ELF-1 (cell line): ENCODE data around the gene MOCS1.
A peak's percentile ranks its signal among the peaks of the same experiment; 100 is the strongest.
"Not testable (repeated sequence)": the region's sequence is repeated elsewhere in the genome, so short reads cannot be mapped to it uniquely, and the experiment has no call there.

ENCODE experiments used
- DNase-seq: peaks from one replicate; pipeline ENCODE4 v3.0.0-alpha.2; 2016; ENCODE audit warnings: low read depth, low spot score

Gene MOCS1

DNA sequence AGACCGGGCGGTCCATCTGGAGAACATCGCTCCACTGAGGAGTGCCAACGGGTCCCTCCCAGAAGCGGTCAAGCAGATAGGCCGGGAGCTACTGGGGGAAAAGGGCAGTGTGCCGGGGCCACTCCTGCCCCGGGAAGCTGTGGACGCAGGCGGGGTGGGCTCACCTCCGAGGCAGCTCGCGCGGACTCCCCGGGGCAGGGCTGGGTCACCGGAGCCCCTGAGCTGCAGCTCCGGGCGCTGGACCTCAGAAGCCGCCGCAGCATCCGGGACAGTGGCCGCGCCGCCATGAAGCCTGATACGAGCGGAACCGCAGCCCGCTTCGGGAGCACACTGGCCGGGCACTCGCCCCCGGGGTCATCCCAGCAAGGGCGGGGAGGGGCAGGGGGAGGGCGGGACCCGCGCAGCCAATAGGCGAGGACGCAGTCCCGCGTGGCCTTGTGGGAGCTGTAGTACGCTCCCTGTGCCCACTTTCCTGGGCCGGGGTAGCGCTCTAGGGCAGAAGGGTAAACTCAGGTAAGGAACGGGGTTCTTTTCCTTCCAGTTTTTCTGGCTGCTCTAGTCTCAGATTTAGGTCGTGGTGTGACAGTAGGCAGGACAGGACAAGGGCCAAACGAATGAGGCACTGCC lies at the start of gene MOCS1:
MOCS1 (minus strand) TSS at position 332 of the 627 bp plus-strand sequence; CDS start at position 287, 45 bp downstream.
- peak; percentile 72 for DNase-seq

DNA sequence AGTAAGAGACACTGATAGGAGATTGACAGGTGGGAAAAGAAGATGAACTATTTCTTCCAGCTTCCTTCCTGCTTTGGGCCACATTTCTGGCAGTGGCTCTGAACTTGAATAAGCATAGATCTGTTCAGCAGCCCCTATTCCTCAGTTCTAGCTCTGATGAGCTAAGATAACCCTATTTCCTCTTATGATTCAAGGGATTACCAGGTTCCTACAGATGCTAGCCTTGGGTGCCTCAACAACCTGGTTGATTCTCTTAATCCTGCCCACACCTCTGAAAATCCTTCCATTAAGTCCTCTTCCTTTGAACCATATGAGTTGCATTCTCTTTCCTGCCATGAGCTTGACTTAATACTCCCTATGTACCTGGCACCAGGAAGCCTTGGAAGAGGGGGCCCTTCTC lies 49.8 kb upstream of the MOCS1 start:
- DNase-seq = no peak

DNA sequence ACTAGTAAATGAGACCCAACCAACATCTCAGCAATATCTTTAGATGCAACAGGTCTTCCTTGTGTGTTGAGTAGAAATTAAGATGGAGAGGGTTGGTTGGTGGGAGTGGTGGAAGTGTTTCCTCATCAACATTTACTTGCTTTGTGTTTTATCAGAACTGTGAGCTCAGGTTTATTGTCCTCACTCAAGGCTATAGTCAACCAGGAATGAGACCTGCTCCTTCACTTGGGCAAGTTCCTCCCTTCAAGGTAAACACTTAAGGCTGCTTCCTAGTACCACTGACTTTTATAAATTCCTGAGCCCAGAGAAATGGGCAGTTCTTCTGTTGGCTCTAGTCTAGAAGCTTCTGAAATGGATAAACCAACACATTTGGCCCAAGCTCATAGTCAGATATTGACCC lies 48.9 kb upstream of the MOCS1 start:
- no peak for DNase-seq

DNA sequence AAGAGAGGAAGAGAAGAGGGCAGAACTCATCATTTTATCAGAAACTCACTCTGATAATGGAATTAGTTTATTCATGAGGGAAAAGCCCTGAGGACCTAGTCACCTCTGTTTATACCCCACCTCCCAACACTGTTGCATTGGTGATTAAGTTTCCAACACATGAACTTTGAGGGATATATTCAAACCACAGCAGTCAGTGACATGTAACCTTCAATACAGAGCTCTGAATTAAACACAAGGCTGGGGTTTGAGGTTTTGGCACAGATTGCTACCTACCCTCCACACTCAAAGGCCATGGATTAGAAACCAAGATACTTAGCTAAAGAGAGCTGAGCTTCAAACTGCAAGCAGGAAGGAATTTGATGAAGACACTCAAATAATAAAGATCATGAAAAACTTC lies 48.5 kb upstream of the MOCS1 start:
- no peak for DNase-seq

DNA sequence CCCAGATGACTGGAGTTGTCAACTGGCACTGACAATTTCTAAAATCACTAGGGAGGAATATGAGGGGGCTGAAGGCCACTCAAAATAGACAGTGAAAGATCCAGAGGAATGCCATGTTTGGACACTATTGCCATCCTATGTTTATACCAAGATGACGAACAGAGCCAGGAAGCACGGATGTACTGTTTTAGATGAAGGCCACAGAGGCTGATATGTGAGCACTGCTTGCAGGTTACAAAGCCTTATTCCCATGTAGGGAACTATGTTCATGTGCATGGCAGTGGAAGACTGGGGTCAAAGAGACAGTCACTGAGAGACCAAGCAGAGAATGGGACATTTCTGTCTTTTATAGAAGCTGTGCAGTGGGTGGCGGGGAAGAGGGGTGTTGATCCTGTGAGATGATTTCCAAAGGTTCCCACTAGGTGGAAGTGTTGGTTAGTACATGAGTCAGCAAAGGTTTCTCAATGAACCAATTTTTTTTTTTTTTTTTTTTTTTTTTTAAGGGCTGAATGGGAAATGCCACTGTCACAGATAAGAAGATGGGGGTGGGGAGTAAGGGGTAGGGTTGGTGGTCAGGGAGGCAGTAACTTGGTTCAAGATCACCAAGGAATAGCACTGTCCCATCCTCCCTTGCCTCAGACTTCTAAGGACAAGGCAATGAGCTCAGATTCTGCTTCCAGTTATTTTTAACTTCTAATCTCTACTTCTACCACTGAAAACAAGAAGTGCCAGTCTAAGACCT lies 46.7 kb upstream of the MOCS1 start:
- DNase-seq = peak; percentile 57

DNA sequence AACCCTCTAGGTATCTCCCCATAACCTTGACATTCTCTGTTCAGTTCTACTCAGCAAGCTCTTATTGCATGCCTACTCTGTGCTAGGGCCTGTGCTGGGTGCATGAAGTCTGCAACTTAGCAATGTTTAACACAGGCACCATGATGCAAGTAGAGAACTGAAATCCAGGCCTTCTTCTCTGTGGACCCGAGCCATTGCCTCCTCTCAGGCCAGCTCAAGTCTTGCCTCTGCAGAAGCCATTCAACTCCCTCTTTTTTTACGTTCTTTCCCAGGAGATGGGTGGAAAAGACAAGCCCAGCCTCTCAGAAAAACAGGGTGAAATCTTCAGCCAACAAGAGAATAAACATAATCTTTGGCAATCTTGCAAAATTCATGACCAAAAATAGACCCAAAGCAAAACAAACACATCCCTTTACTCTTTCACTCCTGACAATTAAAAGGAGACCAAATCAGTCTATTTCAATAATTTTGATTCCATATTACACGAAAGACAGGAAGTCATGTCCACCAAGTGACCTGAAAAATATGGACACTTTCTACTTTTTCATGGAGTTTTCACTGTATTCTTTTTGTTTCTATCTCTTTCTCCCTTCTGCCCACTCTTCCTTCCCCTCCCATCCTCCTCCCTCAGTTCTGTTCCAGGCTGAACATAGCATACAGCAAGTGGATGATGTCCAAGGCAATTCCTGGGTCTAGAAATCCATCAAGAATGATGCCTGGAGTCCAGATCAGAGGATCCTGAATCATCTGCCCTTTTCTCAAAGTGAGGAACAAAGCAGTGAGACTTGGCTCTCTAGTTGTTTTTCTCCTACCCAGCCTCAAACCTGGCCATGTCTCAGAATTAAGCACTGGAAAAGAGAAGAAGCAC lies 45.4 kb upstream of the MOCS1 start:
- no peak for DNase-seq

DNA sequence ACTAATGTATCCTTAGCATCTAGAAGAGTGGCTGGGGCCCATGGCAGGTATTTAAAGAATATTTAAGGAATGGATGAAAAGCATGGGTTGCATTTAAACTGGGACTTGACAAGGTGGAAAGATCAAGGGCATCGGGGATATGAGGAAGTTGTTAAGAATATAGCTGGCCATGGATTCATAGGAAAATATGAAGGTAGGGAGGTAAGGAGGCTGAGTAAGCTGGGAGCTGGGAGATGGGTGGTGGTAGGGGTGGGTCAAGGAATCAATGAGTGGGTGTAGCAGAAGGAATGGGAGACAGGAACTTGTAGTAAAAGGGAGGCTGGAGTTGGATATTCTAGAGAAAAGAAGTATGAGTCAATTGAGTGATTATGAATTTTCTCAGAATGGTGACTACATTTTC lies 44.0 kb upstream of the MOCS1 start:
- no peak for DNase-seq

DNA sequence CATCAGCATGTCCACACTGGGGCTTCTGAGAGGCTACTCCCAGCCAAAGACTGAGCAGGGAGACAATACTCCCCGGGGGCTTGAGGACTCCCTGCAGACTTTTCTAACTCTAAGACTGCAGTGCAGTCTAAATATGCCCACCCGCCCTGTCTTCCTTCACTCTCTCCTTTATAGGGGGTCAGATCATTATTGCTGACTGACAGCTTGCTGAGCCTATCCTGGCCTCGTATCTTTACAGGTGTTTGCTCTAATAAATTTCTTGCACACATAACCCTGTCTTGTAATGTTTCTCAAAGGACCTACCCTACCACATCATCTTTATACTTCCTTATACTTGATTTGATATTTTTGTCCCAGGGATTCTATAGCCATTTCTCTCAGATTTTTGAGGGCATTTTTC lies 39.4 kb upstream of the MOCS1 start:
- DNase-seq = no peak

DNA sequence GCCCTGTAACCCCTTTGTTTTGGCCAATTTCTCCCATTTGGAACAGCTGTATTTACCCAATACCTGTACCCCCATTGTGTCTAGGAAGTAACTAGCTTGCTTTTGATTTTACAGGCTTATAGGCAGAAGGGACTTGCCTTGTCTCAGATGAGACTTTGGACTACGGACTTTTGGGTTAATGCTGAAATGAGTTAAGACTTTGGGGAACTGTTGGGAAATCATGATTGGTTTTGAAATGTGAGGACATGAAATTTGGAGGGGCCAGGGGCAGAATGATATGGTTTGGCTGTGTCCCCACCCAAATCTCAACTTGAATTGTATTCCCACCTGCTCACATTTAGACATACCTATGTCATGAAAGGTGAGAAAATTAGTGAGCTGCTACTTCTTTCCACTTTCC lies 38.5 kb upstream of the MOCS1 start:
- not testable (repeated sequence) for DNase-seq

DNA sequence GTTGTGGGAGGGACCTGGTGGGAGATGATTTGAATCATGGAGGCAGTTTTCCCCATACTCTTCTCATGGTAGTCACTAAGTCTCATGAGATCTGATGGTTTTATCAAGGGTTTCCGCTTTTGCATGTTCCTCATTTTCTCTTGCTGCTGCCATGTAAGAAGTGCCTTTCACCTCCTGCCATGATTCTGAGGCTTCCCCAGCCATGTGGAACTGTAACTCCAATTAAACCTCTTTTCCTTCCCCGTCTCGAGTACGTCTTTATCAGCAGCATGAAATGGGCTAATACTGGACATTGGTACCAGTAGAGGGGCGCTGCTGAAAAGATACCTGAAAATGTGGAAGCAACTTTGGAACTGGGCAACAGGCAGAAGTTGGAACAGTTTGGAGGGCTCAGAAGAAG lies 36.9 kb upstream of the MOCS1 start:
- DNase-seq = not testable (repeated sequence)

DNA sequence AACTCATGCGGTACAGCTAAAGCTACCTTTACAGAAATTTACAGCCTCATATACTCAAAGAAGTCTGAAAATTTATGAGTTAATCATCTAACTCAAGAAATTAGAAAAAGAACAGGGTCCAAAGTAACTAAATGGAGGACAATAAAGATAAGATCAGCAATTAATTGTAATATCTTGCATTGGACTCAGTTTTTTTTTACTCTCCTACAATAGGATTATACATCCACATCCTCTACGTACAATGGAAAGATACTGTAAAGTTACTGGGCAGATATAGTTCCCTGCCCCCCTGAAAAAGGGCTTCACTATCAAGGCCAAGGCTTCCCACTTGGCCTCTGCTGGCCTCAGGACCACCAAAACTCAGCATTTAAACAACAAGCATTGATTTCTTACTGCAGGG lies 31.5 kb upstream of the MOCS1 start:
- no peak for DNase-seq

DNA sequence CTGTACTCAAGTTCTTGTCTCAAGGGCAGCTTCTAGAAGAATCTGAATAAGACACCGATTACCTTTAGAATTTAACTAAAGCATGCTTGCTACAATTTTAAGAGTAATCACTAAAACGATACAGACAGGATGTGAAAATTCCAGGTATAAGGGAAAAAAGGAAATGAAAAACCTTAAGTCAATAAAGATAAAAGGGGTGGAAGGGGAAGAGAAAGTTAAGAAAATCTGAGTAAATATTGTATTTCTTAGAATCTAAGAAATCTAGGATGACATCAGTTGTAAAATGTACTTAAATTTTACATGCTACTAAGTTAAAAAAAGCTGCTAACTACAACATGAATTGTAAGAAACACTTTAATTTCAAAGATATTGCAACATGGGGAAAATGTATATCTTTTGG lies 30.3 kb upstream of the MOCS1 start:
- no peak for DNase-seq

DNA sequence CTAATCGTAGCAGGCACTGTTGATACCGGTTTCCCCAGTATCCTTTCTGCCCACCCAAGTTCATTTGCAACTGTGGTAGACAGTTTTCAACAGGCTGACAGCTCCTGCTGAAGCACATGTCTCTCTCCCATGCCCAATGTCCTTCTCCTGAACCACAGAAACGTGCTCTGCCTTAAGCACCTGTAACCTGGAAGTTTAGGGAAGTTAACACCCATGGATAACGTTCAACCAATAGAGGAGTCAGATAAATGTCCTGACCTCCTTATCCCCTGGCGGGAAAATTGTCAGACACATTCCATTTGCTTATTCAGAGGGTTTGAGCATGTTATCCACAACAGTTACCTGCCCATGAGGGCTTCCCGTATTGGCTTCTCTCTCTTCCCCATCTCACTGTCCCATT lies 29.8 kb upstream of the MOCS1 start:
- DNase-seq = no peak

DNA sequence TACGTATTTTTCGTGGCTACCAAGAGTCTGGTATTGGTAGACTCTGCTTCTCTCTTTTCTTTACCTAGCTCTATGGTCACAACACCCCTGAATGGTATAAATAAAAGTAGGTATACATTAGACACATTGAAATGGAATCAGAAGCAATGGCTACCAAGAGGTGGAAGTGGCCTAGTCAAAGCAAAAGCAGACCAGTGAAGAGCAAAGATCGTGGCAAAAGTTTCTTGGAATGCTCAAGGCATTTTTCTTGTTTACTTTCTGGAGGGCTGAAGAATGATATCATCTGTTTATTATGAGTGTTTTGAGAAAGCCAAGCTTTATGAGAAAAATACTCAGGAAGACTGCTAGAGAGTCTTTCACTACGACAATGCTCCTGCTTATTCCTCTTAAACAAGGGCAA lies 28.6 kb upstream of the MOCS1 start:
- no peak for DNase-seq

DNA sequence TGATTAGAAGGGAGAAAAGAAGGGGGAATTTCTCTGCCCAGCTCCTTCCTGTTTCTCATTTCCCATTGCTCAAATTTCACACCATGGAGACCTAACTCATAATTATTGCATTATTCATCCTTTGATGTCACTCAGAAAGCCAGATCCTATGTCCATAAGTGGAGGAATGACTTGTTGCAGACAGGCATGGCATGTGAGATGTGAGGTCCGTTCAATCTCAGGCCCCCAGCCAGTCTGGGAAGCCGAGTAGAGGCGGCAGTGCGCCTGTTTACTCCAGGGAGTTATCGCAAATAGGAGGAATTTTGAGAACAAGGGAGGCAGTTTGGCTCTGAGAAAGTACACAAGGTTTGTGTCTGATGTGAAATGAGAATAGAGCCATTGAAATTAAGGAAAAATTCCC lies 26.9 kb upstream of the MOCS1 start:
- DNase-seq = no peak

DNA sequence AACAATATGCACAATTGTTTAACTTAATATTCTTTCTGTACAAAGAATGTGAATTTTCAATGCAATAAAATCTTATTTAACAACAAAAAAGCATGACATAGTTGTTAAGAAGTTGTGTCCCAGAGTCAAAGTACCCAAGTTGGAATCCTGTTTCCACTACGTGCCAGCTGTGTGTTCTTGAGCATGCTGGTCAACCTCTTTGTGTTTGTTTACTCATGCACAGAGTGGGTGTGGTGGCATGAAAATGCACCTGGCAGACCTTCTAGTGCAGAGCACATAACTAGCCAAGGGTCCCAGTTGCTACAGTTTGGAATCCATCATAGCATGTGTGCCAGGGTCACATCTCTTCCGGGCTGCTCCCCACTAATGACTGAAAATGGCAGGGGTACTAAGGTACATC lies 24.7 kb upstream of the MOCS1 start:
- DNase-seq = no peak

DNA sequence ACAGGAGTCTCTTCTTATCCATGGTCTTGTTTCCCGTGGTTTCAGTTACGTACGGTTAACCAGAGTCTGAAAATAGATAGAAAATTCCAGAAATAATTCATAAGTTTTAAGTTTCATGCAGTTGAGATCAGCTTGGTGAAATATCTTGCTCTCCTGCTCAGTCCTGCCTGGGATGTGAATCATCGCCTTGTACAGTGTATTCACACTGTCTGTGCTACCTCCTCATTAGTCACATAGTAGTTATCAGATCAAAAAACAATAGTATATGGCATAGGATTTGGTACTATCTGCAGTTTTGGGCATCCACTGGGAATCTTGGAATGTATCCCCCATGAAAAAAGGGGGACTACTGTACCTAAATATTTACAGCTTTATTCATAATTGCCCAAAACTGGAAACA lies 22.7 kb upstream of the MOCS1 start:
- DNase-seq = no peak

DNA sequence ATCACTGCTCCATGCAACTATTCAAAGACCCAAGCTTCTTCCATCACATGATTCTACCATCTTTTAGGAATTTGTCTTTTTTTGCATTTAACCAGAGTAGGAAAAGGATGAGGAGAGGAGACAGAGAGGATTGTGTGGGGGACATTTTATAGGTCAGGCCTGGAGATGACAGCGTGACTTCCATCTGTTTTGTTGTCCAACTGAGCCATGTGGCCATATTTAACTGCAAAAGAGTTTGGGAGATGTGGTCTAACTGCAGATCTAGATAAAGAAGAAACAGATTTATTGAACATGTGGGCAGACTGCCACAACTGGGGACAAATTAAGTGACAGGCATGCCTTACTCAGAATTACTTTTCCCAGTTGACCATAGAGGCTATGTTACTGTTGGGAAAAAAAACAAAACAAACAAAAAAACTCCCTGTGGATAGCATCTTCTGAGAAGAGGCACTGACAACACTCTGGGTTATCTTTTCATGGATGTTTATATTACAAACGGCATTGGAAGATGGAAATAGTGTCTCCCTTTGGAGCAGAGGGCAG lies 18.9 kb upstream of the MOCS1 start:
- no peak for DNase-seq

DNA sequence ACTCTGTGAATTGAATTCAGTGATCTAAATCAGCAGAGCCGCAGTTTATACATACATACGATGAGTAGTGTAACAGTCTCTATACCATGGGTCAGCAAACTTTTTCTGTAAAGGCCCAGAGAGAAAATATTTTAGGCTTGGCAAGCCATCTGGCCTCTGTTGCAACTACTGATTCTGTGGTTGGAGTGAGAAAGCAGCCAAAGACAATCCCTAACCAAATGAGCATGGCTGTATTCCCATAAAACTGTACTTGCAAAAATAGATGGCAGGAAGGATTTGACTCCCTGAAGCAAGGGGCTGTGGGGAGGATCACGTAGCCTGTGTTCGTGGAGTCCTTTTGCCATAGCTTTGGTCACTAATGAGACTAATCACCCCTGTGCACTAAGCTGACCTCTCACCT lies 17.9 kb upstream of the MOCS1 start:
- DNase-seq = no peak

DNA sequence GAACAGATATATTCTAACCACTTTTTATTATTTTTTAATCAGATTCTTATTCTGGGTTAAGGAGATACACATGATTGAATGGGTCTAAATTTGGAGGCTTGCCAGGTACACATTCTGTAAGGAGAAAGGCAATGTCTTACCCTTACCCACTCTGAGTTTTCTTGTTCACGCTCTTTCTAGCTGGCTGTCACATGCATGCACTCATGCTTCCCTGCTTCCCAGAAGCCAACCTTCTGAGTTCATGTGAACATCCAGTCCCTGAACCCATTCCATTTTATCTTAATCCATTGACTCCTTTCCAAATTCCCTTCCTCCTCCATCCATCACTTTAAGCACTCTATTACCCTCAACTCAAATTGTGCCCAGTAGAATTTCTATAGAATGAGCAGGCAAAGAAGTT lies 17.5 kb upstream of the MOCS1 start:
- DNase-seq = no peak

DNA sequence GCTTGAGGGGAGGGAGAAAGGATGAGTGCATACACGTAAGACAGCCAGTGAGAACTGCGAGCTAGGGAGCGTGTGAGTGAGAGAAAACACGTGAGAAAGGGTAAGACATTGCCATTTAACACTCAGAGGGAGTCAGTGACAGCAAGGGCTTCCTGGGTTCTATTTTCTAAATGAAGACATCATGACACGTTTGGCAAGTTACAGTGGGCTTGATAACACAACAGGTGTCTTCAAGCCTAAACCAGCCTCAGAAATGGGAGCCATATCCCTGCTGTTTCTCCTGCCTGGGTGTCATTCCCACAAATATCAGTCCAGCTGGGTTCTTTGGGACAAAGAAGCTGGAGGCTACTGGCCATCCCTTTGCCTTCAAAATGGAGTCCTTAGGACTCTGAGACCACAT lies 16.9 kb upstream of the MOCS1 start:
- no peak for DNase-seq

DNA sequence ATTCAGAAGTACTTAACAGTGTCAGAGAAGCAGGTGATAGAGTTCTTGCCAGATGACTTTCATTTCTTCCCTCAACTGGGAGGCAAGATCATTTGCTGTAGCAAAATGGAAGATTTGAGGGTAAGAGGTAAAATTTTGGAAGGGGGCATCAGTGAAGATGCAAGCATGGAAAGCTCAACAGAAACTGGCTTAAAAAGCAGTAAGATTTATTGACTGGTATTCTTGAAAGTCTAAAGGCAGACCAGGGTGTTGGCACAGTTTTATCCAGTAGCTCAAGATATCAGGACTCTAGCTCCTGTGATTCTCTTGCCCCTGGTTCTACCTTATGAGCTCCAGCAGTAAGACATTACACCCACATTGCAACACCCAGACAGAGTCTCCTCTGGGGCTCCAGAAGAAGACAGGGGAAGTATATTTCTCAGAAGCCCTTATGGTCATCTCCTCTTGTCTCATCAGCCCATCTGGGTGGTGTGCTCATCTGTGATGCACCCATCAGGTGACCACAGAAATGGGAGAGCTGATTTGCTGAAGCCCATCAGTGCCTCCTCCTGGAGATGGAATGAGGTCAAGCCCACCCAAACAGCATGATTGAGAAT lies 16.0 kb upstream of the MOCS1 start:
- no peak for DNase-seq
